G401 (cell line): Measurements from ENCODE around the gene LRRC3C. TPM values are rescaled to one million over a fixed set of nuclear protein-coding genes. Genes with fewer than 3 reads are reported as not detected.
A peak's percentile ranks its signal among the peaks of the same experiment; 100 is the strongest.
"Not testable (repeated sequence)": the region's sequence is repeated elsewhere in the genome, so short reads cannot be mapped to it uniquely, and the experiment has no call there.

ENCODE experiments used
- DNase-seq: peaks from one replicate; pipeline ENCODE4 v3.0.0-alpha.2; 2015; ENCODE audit warnings: low spot score
- in situ Hi-C: cut with HindIII; loops from 2 replicates; pipeline ENCODE4 v1.10.0; 2016; ENCODE audit warnings: low sequenced_read_pairs, mixed read lengths
- total RNA-seq: library from RNA; depleted of rRNA; stranded (reverse); fragments of >200 nt; shearing (Covaris generic); gene quantifications from 2 replicates; pipeline ENCODE4 v1.2.3, GENCODE V29; 2014

Gene LRRC3C
- total RNA-seq, 1 experiment from 2014 or later = not detected

DNA sequence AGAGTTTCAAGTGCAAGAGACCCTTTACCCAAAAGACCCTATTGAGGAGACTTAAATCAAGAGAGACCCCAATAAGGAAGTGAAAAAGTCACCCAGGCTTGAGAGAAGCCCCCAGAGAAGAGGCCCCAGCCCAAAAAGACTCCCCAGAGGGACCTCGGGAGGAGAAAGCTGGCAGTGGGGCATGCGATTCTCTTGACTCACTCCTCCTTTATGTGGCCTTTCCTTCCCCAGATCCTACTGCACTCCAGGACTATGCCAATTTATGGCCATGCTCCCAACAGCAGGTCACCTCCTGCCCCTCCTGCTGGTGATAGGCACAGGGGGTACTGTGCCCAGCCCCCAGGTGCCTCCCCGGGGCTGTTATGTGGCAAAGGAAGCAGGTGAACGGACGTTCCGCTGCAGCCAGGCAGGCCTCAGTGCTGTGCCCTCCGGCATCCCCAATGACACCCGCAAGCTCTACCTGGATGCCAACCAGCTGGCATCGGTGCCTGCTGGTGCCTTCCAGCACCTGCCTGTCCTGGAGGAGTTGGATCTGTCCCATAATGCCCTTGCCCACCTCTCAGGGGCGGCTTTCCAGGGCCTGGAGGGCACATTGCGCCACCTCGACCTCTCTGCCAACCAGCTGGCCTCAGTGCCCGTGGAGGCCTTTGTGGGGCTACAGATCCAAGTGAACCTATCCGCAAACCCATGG, 16.3 kb downstream of the LRRC3C start:
- in situ Hi-C loops = no loop called here
- peak; percentile 47 for DNase-seq

DNA sequence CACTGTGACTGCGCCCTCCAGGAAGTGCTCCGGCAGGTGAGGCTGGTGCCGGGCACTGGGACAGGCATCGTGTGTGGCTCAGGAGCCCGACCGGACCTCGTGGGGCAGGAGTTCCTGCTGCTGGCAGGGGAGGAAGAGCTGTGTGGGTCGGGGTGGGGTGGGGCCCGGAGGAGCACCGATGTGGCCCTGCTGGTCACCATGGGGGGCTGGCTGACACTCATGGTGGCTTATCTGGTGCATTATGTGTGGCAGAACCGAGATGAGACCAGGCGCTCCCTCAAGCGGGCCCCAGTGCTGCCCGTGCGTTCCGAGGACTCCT, 16.8 kb downstream of the LRRC3C start:
- in situ Hi-C loops = no loop called here

DNA sequence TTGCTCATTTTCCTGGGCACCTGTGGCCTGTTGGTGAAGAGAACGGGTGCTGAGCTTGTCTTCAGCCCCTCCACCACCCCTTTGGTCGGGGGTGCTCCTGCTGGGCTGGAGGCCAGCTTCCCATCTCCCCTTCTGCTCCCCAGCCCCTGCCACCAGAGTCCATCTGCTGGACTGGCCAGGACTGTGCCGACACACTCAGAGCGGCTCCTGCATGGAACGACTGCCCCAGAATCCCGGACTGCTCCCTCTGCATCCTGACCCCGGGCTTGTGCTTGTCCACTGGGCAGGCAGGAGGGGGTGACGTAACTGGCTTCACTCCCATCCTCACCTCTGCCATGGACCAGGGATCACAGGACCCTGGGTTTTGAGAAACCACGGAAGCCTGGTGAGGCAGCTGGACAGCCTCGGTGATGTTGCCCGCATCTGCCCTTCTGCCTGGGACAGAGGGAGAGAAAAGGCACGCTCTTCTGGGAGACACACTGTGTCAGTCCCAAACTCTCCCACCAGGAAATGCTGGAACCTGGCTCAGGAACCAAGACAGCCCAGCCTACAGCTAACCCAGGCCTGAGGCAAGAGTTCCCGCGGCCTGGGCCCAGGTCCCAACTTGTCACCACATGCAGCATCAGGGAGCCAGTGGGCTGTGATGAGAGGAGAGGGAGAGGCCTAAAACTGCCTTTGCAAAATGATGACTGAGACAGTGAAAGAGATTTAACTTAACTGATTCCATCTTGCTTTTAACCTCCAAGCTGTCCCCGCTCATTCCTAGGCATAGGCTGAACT, 19.2 kb downstream of the LRRC3C start:
- DNase-seq = no peak
- in situ Hi-C loops = no loop called here

More for the DNA sequence above, 16.8 kb downstream of the LRRC3C start:
- no peak for DNase-seq

DNA sequence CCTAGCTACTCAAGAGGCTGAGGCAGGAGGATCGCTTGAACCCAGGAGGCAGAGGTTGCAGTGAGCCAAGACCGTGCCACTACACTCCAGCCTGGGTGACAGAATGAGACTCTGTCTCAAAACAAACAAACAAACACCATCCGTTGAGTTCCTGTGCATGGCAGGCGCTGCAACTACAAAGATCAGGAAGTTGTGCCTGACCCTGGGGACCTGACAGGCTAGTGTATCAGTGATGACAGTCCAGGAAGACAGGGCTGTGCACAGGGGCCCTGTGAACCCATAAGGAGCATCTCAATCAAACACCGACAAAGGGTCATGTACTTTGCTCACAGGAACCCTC, 20.9 kb downstream of the LRRC3C start:
- in situ Hi-C loops, DNase-seq: not testable (repeated sequence)

DNA sequence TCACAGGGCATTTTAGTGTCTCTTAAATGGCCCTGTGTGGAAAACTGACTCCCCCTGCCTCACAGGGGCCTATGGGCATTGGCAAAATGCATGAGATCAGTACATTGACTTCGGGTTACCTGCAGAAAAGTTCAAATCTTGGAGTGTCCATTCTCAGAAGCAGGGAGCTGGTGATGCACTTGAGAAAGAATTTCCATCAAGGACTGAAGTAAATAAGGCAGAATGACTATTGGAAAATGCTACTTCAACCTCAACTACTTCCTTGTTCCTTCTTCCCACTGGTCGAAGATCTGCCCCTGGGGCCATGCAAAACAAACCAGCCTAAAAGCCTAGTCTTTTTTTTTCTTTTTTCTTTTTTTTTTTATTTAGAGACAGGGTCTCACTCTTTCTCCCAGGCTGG, 21.5 kb downstream of the LRRC3C start:
- in situ Hi-C loops = no loop called here
- DNase-seq = no peak

DNA sequence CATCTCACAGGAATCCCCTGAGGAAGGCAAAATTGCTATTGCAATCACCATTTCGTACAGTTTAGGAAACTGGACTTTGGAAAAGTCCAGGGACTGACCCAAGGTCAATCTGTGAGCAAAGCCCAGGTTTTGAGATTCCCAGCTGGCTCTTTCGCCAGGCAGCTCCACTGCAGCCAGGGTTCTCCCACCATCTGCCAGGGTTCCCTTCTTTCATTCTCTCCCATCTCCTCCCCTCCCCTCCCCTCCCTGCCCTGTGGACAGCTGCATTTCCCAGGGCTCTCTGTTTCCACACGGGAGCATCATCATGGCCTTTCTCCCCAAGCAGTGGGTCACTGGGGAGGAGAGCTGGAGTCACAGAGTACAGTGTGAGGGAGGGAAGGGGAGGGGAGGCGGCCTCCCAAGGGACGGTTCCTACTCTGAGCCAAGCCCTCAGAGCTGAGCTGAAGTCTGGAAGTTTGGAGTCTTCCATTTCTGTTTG, 23.4 kb downstream of the LRRC3C start:
- DNase-seq = peak; percentile 36
- in situ Hi-C loops = no loop called here

DNA sequence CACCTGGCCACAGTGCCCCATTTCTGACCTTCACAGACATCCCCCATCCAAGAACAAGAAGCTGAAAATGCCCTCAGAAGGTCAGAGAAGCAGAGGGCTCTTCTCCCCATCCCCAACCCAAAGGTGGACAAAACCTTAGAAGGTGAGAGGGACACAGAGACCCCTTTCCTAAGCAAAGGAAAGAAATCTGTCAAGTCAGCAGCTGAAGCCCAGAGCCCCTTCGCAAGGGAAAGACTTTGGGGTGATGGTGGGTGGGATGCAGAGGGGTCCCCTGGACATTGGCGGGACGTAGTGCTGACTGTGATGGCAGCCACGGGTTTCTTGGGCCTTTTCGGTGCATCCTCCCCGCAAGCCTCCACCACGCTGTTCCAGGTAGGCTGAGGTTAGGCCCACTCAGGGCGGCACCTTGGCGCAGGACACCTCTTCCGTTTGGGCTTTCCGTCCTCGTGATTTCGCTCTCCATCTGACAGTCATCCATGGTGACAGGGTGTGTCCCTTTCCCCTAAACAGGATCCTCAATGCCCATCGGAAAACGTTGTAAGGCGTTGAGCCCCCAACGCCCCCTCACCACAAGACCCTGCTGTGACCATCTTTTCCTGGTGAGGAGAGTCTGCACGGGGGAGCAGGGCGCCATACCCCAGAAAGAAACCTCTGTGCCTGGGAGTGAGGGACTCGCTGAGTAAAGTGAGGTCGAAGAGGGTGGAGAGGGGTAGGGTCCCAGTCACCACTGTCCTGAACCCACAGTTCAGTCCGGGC, 24.6 kb downstream of the LRRC3C start:
- no peak for DNase-seq
- in situ Hi-C loops = no loop called here

DNA sequence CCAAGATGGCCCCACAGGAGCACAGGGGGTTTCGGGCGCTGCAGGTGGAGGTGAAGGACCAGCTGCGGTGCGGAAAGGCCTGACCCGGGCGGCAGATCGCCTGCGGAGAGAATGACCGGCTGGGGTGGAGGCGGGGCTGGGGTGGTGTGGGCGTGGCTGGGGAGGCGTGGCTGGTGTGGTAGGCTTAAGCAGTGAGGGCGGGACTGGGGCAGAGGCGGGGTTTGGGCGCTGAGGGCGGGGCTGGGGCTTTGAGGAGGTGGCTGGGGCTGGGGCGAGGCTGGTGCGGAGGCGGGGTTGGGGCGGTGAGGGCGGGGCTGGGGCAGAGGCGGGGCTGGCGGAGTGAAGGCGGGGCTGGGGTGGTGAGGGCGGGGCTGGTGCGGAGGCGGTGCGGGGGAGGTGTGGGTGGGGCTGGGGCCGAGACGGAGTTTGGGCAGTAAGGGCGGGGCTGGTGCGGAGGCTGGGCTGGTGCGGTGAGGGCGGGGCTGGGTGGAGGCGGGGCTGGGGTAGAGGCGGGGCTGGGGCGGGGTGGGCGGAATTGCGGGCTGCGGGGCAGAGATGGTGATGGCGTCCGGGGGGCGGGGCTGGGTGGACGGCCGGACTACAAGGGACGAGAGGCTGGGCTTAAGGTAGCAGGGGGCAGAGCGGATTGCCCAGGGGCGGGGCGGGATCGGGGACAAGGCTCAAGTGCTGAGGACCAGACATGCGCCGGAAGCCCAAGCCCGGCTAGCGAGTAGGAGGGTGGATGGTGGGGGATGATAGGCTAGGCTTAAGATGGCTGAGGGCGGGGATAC, 25.3 kb downstream of the LRRC3C start:
- DNase-seq = peak; percentile 94
- in situ Hi-C loops = no loop called here

DNA sequence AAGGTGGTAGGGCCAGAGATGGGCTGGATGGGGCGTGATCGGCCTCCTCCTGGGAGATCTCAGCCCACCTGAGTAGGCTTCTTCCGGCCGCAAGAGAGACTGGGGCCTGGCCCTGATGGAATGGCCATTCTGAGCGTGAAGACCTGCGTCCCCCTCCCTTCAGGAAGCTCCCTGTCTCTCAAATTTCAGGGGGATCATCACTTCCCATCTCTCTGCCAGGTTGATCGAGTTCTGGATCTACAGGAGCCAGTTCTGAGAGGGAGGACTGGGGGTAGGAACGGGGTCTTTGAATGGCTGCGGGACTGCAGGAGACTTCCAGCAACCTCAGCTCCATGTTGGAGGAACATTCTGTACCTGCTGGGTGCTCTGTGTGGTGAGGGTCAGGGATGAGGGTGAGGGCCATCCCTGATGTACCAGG, 25.9 kb downstream of the LRRC3C start:
- no peak for DNase-seq
- in situ Hi-C loops = no loop called here

DNA sequence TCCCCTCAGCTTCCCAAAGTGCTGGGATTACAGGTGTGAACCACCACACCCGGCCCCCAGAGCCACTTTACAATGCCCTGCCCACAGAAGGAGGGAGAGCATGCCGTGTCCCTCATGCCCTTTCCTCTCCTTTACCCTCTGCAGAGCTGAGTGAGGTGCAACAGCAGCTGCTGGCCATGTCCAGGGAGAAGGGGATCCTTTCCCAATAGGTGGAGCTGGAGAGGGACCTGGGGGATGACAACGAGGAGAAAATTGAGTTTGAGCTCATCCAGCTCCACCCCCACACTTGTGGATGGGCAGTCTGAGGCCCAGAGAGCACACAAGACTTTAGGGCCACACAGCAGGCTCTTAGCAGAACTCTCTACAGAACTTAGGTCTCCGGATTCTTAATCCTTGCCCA, 27.3 kb downstream of the LRRC3C start:
- no peak for DNase-seq

DNA sequence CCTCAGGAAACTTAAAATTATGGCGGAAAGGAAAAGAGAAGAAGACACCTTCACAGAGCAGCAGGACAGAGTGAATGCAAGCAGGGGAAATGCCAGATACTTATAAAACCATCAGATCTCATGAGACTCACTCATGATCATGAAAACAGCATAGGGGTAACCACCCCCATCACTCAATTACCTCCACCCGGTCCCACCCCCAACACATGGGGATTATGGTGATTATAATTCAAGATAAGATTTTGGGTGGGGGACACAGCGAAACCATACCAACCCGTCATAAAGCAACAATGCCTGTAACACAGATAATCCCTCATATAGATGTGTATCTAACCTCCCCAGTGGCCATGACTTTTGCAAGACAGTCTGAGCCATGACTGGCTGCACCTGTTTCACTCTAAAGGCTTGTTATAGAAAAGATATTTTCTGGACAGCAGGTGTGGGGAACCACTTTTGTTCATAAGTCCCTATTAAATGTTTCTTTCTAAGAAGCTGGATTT, 28.2 kb downstream of the LRRC3C start:
- DNase-seq = no peak
- in situ Hi-C loops = no loop called here

More for the DNA sequence above, 27.3 kb downstream of the LRRC3C start:
- in situ Hi-C loops = no loop called here

DNA sequence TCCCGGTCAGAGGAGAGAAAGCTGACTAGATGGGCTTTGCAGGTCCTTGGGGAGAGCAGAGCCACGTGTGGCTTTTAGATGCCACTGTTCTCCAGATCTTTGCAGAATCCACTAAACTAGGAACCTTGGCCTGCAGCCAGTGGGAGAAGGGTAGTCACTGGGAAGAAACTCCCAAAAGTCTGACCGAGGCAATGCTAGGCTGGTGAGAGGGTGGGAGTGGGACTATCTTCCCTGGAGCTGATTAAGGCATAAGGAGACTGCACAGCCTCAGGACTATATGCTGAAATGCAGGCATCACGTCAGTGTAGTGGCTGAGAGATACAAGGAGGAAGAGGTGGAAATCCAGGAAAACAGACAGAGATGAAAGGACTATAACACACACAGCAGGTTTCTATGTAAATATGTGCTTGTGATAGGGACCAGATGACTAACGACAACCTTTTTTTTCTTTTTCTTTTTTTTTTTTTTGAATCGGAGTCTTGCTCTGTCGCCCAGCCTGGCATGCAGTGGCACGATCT, 33.1 kb downstream of the LRRC3C start:
- in situ Hi-C loops = no loop called here

DNA sequence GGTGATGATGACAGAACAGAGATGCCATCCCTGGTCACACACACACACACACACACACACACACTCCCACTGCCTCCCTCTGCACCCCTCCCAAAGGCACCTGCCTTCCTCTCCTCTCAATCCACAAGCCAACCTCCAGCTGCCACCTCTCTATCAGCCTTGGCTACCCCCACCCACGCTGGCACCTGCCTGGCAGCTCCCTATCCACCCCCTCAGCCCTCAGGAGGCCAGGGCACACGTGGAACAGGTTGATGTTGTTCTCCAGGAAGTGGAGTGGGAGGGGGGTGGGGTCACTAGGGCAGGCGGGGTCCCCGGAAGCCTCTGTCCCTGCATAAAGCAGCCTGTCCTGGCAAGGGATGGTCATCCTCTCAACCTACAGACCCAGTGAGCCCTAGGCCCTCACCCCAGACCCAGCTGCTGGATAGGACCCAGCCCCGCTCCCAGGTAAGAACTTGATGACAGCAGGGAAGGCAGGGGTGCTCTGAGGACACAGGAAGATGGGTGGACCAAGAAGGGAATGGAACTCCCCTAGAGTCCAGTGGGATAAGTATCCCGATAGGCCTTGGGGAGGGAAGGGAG, 35.2 kb downstream of the LRRC3C start, which contains the start of gene GSDMA:
Gene GSDMA, plus strand, starts transcription at position 363 of the 579 bp plus-strand sequence. CDS start 2,684 bp downstream, outside the sequence.
- in situ Hi-C loops = no loop called here
- DNase-seq = no peak

More for the DNA sequence above, 33.1 kb downstream of the LRRC3C start:
- DNase-seq = no peak

DNA sequence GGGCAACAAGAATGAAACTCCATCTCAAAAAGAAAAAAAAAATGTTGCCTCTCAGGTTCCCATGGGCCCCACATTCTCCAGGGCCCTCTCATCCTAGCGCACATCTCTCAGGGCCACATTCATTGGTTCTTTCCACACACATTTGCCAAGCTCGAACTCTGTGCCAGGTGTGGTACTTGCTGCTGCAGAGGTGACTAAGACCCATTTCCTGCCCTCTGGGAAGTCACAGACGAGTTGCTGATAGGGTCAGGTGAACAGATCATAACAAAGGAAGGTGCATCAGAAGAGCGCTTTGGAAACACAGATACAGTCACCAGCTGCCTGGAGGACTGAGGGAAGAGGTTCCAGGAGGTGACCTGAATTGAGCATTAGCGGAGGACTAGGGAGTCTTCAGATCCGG, 36.3 kb downstream of the LRRC3C start:
- in situ Hi-C loops = no loop called here
- no peak for DNase-seq

DNA sequence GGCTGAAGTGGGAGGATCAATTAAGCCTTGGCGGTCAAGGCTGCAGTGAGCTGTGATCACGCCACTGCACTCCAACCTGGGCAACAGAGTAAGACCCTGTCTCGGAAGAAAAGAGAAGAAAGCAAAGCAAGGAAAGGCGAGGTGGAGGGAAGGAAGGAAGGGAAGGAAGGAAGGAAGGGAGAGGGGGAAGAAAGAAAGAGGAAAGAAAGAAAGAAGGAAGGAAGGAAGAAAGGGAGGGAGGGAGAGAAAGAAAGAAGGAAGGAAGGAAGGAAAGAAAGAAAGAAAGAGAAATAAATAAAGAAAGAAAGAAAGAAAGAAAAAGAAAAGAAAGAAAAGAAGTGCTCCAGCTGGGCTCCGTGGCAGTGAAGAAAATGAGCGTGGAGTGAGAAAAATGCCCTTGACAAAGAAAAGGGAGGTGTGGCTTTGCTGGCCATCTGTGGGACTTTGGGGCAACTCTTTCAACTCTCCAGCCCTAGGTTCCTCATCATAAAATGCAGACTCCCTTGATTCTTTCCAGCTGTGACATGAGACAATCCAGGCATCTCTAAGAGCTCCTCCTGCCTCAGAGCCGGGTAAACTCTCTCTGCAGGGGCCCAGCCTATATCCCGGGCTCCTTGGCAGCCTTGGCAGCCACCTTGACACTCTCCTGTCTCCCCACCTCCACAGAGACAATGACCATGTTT, 37.6 kb downstream of the LRRC3C start:
- DNase-seq = no peak
- in situ Hi-C loops = no loop called here

DNA sequence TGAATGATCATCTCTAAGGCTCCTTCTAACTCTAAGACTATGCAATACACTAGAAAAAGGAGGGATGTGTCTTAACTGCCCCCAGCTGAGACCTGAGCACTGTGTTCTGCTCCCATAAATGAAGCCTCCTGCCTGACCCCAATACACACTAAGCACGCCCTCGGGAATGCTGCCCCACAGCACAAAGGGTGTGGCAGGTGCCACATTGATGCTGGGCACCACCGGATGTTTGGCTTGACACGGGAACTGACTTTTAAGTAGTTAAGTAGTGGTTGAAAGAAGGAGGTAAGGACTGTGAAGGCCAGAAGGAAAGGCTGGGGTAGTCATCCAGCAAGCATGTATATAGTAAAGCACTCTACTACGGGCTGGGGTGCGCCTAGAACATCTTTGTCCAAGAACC, 39.2 kb downstream of the LRRC3C start:
- in situ Hi-C loops = no loop called here
- DNase-seq = no peak

DNA sequence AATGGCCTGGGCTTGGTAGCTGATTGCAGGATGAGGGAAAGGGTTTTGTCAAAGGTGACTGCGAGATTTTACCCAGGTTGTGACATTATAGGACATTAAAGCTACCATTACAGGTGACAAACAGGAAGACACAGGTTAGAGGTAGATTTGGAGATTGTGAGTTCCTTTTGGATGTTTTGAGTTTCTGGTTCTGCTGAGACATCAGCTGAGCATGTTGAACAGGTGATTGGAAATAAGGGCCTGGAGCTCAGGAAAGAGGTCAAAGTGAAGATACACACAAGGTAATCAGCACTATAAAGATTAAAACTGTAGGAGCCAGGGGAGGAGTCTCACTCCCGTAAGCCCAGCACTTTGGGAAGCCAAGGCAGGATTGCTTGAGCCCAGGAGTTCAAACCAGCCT, 41.2 kb downstream of the LRRC3C start:
- no peak for DNase-seq
- in situ Hi-C loops = no loop called here

DNA sequence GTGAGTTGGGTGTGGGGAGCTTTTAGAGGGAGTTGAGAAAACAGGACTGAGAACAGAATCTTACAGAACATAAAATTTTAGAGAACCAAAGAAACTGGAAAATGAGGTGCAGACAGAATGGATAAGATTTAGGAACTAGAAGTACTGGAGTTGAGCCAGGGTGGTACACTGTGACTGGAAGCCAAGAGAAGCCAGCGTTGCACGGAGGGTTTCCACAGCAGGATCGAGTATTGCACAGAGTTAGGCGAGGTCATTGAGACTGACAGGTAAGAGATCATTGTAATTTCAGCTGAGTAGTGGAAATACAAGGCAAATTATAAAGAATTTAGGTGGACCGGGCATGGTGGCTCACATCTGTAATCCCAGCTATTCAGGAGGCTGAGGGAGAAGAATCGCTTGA, 41.8 kb downstream of the LRRC3C start:
- in situ Hi-C loops = no loop called here
- no peak for DNase-seq
